ENCODE results near the gene CASK.

DNA sequence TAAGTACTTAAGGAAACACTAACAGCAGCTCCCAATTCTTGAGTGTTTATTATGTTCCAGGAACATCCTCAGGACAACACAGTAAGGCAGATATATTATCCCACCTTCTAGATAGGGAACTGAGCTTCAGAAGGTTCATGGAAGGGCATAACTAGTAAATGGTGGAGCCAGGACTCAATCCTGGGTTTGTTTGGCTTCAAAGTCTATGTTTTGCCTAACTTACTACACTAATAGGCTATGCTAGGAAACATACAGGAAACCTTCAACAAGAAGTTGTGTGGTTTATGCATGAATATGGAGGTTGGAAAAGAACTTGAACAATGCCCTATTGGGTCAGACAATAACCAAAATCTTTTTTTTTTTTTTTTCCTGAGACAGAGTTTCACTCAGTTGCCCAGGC, 307.1 kb downstream of the CASK start:
- TF ChIP-seq, protein P1, sequence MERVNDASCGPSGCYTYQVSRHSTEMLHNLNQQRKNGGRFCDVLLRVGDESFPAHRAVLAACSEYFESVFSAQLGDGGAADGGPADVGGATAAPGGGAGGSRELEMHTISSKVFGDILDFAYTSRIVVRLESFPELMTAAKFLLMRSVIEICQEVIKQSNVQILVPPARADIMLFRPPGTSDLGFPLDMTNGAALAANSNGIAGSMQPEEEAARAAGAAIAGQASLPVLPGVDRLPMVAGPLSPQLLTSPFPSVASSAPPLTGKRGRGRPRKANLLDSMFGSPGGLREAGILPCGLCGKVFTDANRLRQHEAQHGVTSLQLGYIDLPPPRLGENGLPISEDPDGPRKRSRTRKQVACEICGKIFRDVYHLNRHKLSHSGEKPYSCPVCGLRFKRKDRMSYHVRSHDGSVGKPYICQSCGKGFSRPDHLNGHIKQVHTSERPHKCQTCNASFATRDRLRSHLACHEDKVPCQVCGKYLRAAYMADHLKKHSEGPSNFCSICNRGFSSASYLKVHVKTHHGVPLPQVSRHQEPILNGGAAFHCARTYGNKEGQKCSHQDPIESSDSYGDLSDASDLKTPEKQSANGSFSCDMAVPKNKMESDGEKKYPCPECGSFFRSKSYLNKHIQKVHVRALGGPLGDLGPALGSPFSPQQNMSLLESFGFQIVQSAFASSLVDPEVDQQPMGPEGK (CRISPR knock-in tag; IDR thresholded peaks at IDR 0.05; ENCODE audit: borderline replicate concordance): no peak
- TF ChIP-seq ARNTL (CRISPR knock-in tag; IDR thresholded peaks at IDR 0.05; ENCODE audit: borderline replicate concordance, low read depth) (no peak), ZNF8 (CRISPR knock-in tag; IDR thresholded peaks at IDR 0.05) (no peak), RARB (CRISPR knock-in tag; IDR thresholded peaks at IDR 0.05) (no peak), POU6F1 (CRISPR knock-in tag; IDR thresholded peaks at IDR 0.05; ENCODE audit: borderline replicate concordance, low read depth) (no peak), TOX (CRISPR knock-in tag; IDR thresholded peaks at IDR 0.05; ENCODE audit: borderline replicate concordance) (no peak)
- TF ChIP-seq, protein P2, sequence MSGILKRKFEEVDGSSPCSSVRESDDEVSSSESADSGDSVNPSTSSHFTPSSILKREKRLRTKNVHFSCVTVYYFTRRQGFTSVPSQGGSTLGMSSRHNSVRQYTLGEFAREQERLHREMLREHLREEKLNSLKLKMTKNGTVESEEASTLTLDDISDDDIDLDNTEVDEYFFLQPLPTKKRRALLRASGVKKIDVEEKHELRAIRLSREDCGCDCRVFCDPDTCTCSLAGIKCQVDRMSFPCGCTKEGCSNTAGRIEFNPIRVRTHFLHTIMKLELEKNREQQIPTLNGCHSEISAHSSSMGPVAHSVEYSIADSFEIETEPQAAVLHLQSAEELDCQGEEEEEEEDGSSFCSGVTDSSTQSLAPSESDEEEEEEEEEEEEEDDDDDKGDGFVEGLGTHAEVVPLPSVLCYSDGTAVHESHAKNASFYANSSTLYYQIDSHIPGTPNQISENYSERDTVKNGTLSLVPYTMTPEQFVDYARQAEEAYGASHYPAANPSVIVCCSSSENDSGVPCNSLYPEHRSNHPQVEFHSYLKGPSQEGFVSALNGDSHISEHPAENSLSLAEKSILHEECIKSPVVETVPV (CRISPR knock-in tag; IDR thresholded peaks at IDR 0.05): no peak
- TF ChIP-seq, protein P3, sequence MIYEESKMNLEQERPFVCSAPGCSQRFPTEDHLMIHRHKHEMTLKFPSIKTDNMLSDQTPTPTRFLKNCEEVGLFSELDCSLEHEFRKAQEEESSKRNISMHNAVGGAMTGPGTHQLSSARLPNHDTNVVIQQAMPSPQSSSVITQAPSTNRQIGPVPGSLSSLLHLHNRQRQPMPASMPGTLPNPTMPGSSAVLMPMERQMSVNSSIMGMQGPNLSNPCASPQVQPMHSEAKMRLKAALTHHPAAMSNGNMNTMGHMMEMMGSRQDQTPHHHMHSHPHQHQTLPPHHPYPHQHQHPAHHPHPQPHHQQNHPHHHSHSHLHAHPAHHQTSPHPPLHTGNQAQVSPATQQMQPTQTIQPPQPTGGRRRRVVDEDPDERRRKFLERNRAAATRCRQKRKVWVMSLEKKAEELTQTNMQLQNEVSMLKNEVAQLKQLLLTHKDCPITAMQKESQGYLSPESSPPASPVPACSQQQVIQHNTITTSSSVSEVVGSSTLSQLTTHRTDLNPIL (CRISPR knock-in tag; IDR thresholded peaks at IDR 0.05; ENCODE audit: low read depth): no peak

Data from SK-N-SH treated with all-trans-retinoic acid at 6 μM for 48 hours (cell line).